CD14-positive monocyte (primary cell): Measurements from ENCODE around the gene UROC1. TPM values are rescaled to one million over a fixed set of nuclear protein-coding genes. Genes with fewer than 3 reads are reported as not detected.

Experiments used
- DNase-seq, 3 donors: peaks; one replicate each; pipeline ENCODE4 v3.0.0-alpha.2; 2011 to 2022
- H2AFZ ChIP-seq: 2 replicates; pipeline ENCODE4 v1.6.0; 2012; ENCODE audit warnings: mild to moderate bottlenecking, low read depth, low read length, inconsistent platforms; ENCODE audit not compliant: insufficient read depth, poor library complexity, severe bottlenecking
- H3K27ac ChIP-seq, 2 donors: 1 replicate in 1 of 2; 2 replicates in 1 of 2; pipeline ENCODE4 v1.5.1; 2012 to 2013; ENCODE audit warnings: low read length in 2 of 2, control low read depth in 1 of 2, inconsistent platforms in 1 of 2, low read depth in 1 of 2, mild to moderate bottlenecking in 1 of 2
- H3K27me3 ChIP-seq, 2 donors: one replicate each; pipeline versions ENCODE4 v1.6.0 to v1.6.1; 2011 to 2013; ENCODE audit warnings: low read length in 2 of 2; ENCODE audit not compliant: control insufficient read depth in 2 of 2, insufficient read depth in 2 of 2
- H3K36me3 ChIP-seq, 2 donors: replicated peaks in 1 of 2; 1 replicate in 1 of 2; 2 replicates in 1 of 2; pipeline versions ENCODE4 v1.5.1 to v1.6.1; 2012 to 2013; ENCODE audit warnings: low read length in 2 of 2, control low read depth in 1 of 2, inconsistent platforms in 1 of 2, mild to moderate bottlenecking in 1 of 2; ENCODE audit not compliant: insufficient read depth in 2 of 2, control insufficient read depth in 1 of 2
- H3K4me1 ChIP-seq, 2 donors: 1 replicate in 1 of 2; 2 replicates in 1 of 2; pipeline versions ENCODE4 v1.5.1 to v1.6.1; 2012 to 2013; ENCODE audit warnings: low read length in 2 of 2, control low read depth in 1 of 2, inconsistent platforms in 1 of 2, mild to moderate bottlenecking in 1 of 2, moderate library complexity in 1 of 2; ENCODE audit not compliant: insufficient read depth in 2 of 2, control insufficient read depth in 1 of 2
- H3K4me2 ChIP-seq: replicated peaks from 2 replicates; pipeline ENCODE3; 2012; ENCODE audit warnings: low read length, moderate library complexity, mild to moderate bottlenecking; ENCODE audit not compliant: poor library complexity, severe bottlenecking; ENCODE audit errors: extremely low read depth
- H3K4me3 ChIP-seq, 3 experiments: fragments of 200-600 bp in 1 of 3; sonication (generic) in 1 of 3; replicated peaks in 1 of 3; 1 replicate in 2 of 3; 2 replicates in 1 of 3; pipeline ENCODE4 v1.5.1; 2011 to 2013; ENCODE audit warnings: low read length in 3 of 3, mild to moderate bottlenecking in 3 of 3, control low read depth in 2 of 3, low read depth in 2 of 3, inconsistent platforms in 1 of 3, moderate library complexity in 1 of 3
- H3K79me2 ChIP-seq: 2 replicates; pipeline ENCODE4 v1.6.0; 2012; ENCODE audit warnings: mild to moderate bottlenecking, control low read depth, inconsistent platforms, low read length, moderate library complexity; ENCODE audit not compliant: insufficient read depth
- H3K9ac ChIP-seq: 2 replicates; pipeline ENCODE4 v1.6.0; 2017; ENCODE audit warnings: low read length, mild to moderate bottlenecking; ENCODE audit not compliant: insufficient read depth, poor library complexity, severe bottlenecking
- H3K9me3 ChIP-seq, 2 donors: replicated peaks in 1 of 2; 1 replicate in 1 of 2; 2 replicates in 1 of 2; pipeline versions ENCODE4 v1.5.1 to v1.6.1; 2012 to 2013; ENCODE audit warnings: low read length in 2 of 2, control low read depth in 1 of 2; ENCODE audit not compliant: control insufficient read depth in 1 of 2, insufficient read depth in 1 of 2
- H4K20me1 ChIP-seq: 2 replicates; pipeline ENCODE4 v1.6.0; 2012; ENCODE audit warnings: mild to moderate bottlenecking, low read length, control low read depth, moderate library complexity; ENCODE audit not compliant: insufficient read depth
- H3K27ac Mint-ChIP-seq, 7 donors: one replicate each; pipeline ENCODE4 v1.8.0; 2020; ENCODE audit warnings: mild to moderate bottlenecking in 7 of 7, mixed read lengths in 7 of 7, moderate library complexity in 6 of 7, inconsistent platforms in 2 of 7
- H3K27me3 Mint-ChIP-seq, 3 donors: one replicate each; pipeline ENCODE4 v1.8.0; 2021 to 2022; ENCODE audit warnings: low read depth in 3 of 3, mild to moderate bottlenecking in 3 of 3, mixed read lengths in 3 of 3, moderate library complexity in 3 of 3, inconsistent platforms in 1 of 3
- H3K36me3 Mint-ChIP-seq, 2 donors: one replicate each; pipeline ENCODE4 v1.8.0; 2020; ENCODE audit warnings: mixed read lengths in 2 of 2, inconsistent platforms in 1 of 2, mild to moderate bottlenecking in 1 of 2
- H3K4me1 Mint-ChIP-seq: one replicate; pipeline ENCODE4 v1.8.0; 2020; ENCODE audit warnings: mild to moderate bottlenecking, mixed read lengths
- H3K4me3 Mint-ChIP-seq, 2 donors: one replicate each; pipeline ENCODE4 v1.8.0; 2020; ENCODE audit warnings: mild to moderate bottlenecking in 2 of 2, mixed read lengths in 2 of 2, moderate library complexity in 1 of 2
- H3K9me3 Mint-ChIP-seq, 7 donors: one replicate each; pipeline ENCODE4 v1.8.0; 2020 to 2022; ENCODE audit warnings: mixed read lengths in 7 of 7, mild to moderate bottlenecking in 6 of 7, moderate library complexity in 6 of 7, inconsistent platforms in 2 of 7
- WGBS: methylation state at CpG from one replicate; pipeline ENCODE4 v1.1.5; 2013; ENCODE audit warnings: missing lambda C conversion rate; ENCODE audit not compliant: insufficient coverage; 5-methylcytosine and 5-hydroxymethylcytosine counted together
- intact Hi-C, 2 donors: fragments of 100-400 bp; cut with micrococcal nuclease; formaldehyde crosslinking; loops; one replicate each; pipeline versions ENCODE4 v1.15.0 to v1.15.1; 2023
- polyA plus RNA-seq, 3 donors: library from polyadenylated mRNA; depleted of rRNA in 1 of 3; unstranded in 2 of 3; stranded (reverse) in 1 of 3; fragments of 300-500 nt in 2 of 3; fragments of >200 nt in 1 of 3; fragmentation: Illumina TruSeq in 2 of 3; gene quantifications; 1 replicate in 2 of 3; 2 replicates in 1 of 3; pipeline ENCODE4 v1.2.3, GENCODE V29; 2012 to 2021
- TF ChIP-seq, protein P1 (sequence below): fragments of 200-600 bp; IDR thresholded peaks from one replicate; pipeline ENCODE4 v1.8.0; 2022; ENCODE audit warnings: antibody characterized with exemption, mild to moderate bottlenecking

UROC1 gene
- polyA plus RNA-seq, 3 donors = not detected

DNA sequence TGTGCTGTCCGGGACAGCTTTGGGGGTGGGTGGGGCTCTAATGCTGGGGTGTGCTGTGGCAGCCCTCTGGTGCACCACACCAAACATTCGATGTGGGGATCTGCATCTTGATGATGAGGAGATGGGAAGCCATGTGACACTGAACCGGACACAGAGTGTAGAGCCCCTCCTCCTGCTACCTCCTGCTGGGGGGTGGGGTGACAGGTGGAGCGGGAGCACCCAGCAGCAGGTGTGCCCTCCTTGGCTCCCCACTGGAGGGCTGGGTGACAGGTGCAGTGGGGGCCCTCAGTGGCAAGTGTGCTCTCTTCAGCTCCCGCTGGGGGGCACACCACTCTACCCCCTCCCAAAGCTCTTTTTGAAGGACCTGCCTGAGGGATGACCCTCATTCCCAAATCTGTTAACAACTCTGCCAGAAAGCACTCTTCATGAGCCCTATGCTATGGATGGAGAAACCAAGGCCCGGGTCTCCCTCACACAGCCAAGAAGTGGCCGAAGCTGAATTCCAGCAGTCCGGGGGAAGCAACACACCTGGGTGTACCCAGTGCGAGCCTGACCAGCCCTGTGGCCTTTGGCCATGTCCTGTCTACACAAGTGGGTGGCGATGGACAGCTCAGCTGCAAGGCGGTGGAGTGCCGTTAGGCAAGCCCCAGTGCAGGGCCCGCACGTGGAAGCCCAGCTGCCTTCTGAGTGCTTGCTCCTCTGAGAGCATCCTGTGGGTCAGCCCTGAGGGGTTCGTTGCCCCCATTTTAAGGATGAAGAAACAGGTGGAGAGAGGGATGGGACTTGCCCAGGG, 609 bp upstream of the UROC1 start:
- H3K9ac ChIP-seq = no peak overlapping the region
- H3K9me3 Mint-ChIP-seq = peaks cover 0 to 1% (median 0%) of the 10 kb centered on the region in 7 donors
- H3K4me1 Mint-ChIP-seq = peaks cover 11% of the 10 kb centered on the region

DNA sequence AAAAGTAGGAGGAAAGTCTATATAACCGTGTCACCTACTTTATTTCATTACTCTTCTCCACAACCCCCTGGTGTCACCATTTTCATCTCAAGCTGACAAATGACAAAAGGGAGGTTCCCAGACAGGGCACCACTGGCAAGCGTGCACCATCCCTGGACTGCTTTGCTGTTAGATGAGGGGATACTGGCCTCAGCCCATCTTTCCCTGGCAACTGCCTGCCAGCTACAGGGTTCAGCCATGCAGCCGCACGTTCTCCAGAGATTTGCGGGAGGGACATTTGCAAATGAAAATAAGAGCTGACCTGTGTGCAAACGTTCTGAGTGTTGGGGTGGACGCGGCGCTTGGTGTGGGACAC, 660 bp downstream of the UROC1 start:
- Mint-ChIP-seq H3K9me3 (peaks cover 0 to 1% (median 0%) of the 10 kb centered on the region in 7 donors), H3K27me3 (peaks cover 0 to 3% (median 0%) of the 10 kb centered on the region in 3 donors), H3K36me3 (no peaks in the 10 kb centered on the region), H3K4me1 (no peaks in the 10 kb centered on the region), H3K27ac (peak overlapping the region in 1 of 7 donors; percentile 15), H3K4me3 (no peak overlapping the region)
- H3K4me3 ChIP-seq = no peak overlapping the region
- intact Hi-C loops = no loop called here
- H3K27me3 ChIP-seq = no peaks in the 10 kb centered on the region
- H3K27ac ChIP-seq = no peak overlapping the region
- no peaks in the 10 kb centered on the region for H3K9me3 ChIP-seq
- no peak overlapping the region for H3K9ac ChIP-seq
- no peaks in the 10 kb centered on the region for H3K36me3 ChIP-seq
- no peaks in the 10 kb centered on the region for H3K79me2 ChIP-seq
- WGBS = 95% methylated on average over 8 of the region's 9 CpGs
- no peaks in the 10 kb centered on the region for H3K4me1 ChIP-seq
- TF ChIP-seq, protein P1, sequence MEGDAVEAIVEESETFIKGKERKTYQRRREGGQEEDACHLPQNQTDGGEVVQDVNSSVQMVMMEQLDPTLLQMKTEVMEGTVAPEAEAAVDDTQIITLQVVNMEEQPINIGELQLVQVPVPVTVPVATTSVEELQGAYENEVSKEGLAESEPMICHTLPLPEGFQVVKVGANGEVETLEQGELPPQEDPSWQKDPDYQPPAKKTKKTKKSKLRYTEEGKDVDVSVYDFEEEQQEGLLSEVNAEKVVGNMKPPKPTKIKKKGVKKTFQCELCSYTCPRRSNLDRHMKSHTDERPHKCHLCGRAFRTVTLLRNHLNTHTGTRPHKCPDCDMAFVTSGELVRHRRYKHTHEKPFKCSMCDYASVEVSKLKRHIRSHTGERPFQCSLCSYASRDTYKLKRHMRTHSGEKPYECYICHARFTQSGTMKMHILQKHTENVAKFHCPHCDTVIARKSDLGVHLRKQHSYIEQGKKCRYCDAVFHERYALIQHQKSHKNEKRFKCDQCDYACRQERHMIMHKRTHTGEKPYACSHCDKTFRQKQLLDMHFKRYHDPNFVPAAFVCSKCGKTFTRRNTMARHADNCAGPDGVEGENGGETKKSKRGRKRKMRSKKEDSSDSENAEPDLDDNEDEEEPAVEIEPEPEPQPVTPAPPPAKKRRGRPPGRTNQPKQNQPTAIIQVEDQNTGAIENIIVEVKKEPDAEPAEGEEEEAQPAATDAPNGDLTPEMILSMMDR = no peak
- H3K4me2 ChIP-seq = no peak overlapping the region
- H2AFZ ChIP-seq = no peak overlapping the region
- DNase-seq = no peak
- no peaks in the 10 kb centered on the region for H4K20me1 ChIP-seq

More for the DNA sequence above, 609 bp upstream of the UROC1 start:
- Mint-ChIP-seq H3K36me3 (no peaks in the 10 kb centered on the region), H3K4me3 (no peak overlapping the region), H3K27me3 (peaks cover 0 to 5% (median 0%) of the 10 kb centered on the region in 3 donors), H3K27ac (peak overlapping the region in 1 of 7 donors; percentile 12)
- Histone ChIP-seq H4K20me1 (no peaks in the 10 kb centered on the region), H3K36me3 (no peaks in the 10 kb centered on the region), H3K4me1 (peaks cover 7 to 10% of the 10 kb centered on the region in 2 donors), H3K9me3 (no peaks in the 10 kb centered on the region), H3K4me2 (no peak overlapping the region), H2AFZ (no peak overlapping the region), H3K4me3 (no peak overlapping the region), H3K79me2 (no peaks in the 10 kb centered on the region), H3K27me3 (no peaks in the 10 kb centered on the region), H3K27ac (no peak overlapping the region)
- intact Hi-C loops = no loop called here
- TF ChIP-seq, protein P1 = no peak
- 87% methylated on average over 12 of the region's 15 CpGs for WGBS
- no peak for DNase-seq
